Activated B cell treated with CpG ODN at 0.5 μM for 24 hours (primary cell): ENCODE data around the gene TBC1D22B. TPM values are rescaled to one million over a fixed set of nuclear protein-coding genes. Genes with fewer than 3 reads are reported as not detected.

Experiments
- ATAC-seq: fragments of 200-7000 bp; cut with Tn5 transposase; one replicate; pipeline ENCODE4 v1.10.0; 2021; ENCODE audit warnings: low read depth, mild to moderate bottlenecking, moderate library complexity
- CTCF ChIA-PET: fragments of 350-600 bp; sonication (Branson Sonifier 250); formaldehyde crosslinking; loops from one replicate; lab custom pipeline; 2021; ENCODE audit warnings: antibody characterized with exemption; lab: Charles Lee
- POLR2A ChIA-PET: fragments of 350-600 bp; sonication (Branson Sonifier 250); formaldehyde crosslinking; loops from one replicate; lab custom pipeline; 2021; ENCODE audit warnings: antibody characterized with exemption; lab: Charles Lee
- DNase-seq: peaks from one replicate; pipeline ENCODE4 v3.0.0; 2022
- H3K27ac Mint-ChIP-seq: one replicate; pipeline ENCODE4 v1.8.0; 2020; ENCODE audit warnings: mixed read lengths
- H3K27me3 Mint-ChIP-seq: one replicate; pipeline ENCODE4 v1.8.0; 2021; ENCODE audit warnings: mixed read lengths
- H3K36me3 Mint-ChIP-seq: one replicate; pipeline ENCODE4 v1.8.0; 2021; ENCODE audit warnings: low read depth, mixed read lengths
- H3K4me1 Mint-ChIP-seq: one replicate; pipeline ENCODE4 v1.8.0; 2021; ENCODE audit warnings: mixed read lengths
- H3K4me3 Mint-ChIP-seq: one replicate; pipeline ENCODE4 v1.8.0; 2020; ENCODE audit warnings: mild to moderate bottlenecking, mixed read lengths
- H3K9me3 Mint-ChIP-seq: one replicate; pipeline ENCODE4 v1.8.0; 2020; ENCODE audit warnings: mixed read lengths
- intact Hi-C: fragments of 100-400 bp; cut with micrococcal nuclease; formaldehyde crosslinking; loops from one replicate; pipeline ENCODE4 v1.15.1; 2024
- total RNA-seq: library from RNA; stranded (reverse); gene quantifications from 2 replicates; pipeline ENCODE4 v1.2.3, GENCODE V29; 2022
- TF ChIP-seq, protein P1 (sequence below): fragments of 200-600 bp; IDR thresholded peaks from one replicate; pipeline ENCODE4 v1.8.0; 2022; ENCODE audit warnings: antibody characterized with exemption, mild to moderate bottlenecking

The TBC1D22B gene
- total RNA-seq, 1 donor from 2014 or later, result 10.7 TPM

DNA sequence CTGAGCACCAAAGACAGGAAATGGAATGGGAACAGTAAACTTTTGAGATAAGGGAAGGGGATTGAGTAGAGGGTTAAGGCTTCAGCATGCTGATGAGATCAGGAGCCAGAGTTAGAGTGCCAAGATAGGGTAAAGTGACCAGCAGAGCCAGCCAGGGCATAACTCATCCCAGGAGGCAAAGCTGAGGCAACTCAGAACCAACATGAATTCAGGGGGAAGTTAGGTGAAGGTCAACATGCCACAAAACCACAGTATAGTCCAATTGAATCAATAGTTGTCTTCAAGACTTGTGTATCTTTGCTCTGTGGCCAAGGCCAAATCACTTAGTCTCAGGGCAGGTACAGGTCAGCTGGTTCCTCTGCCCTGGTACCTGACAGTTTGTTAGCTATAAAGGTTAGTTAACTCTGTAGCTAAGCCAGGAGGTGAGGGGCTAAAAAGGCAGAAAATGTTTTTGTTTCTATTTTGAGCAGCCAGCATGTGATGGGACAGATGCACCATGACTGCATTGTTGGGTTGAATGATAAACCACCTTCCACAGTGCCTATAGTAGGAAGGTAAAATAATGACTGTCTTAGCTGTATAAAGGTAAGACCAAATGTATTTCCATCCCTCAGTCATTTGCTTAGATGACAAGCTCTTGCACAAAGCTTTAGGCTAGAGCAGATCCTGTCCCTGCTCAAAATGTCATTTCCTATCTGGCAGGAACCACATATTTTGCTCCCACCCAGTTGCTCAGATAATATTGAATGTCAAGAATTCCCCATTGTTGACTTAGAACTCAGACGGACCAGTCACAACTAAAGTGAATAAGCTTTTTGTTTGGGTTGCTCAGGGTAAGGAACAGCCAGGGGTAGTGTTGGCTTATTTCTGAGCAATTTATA lies 112.0 kb downstream of the TBC1D22B start:
- TF ChIP-seq, protein P1, sequence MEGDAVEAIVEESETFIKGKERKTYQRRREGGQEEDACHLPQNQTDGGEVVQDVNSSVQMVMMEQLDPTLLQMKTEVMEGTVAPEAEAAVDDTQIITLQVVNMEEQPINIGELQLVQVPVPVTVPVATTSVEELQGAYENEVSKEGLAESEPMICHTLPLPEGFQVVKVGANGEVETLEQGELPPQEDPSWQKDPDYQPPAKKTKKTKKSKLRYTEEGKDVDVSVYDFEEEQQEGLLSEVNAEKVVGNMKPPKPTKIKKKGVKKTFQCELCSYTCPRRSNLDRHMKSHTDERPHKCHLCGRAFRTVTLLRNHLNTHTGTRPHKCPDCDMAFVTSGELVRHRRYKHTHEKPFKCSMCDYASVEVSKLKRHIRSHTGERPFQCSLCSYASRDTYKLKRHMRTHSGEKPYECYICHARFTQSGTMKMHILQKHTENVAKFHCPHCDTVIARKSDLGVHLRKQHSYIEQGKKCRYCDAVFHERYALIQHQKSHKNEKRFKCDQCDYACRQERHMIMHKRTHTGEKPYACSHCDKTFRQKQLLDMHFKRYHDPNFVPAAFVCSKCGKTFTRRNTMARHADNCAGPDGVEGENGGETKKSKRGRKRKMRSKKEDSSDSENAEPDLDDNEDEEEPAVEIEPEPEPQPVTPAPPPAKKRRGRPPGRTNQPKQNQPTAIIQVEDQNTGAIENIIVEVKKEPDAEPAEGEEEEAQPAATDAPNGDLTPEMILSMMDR, result no peak
- CTCF ChIA-PET, result no interaction called here
- Mint-ChIP-seq H3K36me3 (peaks cover 61% of the 10 kb centered on the region), H3K27ac (no peak overlapping the region), H3K4me3 (no peak overlapping the region), H3K4me1 (peaks cover 19% of the 10 kb centered on the region), H3K27me3 (no peaks in the 10 kb centered on the region), H3K9me3 (no peaks in the 10 kb centered on the region)
- intact Hi-C loops, result no loop called here
- no peak for DNase-seq
- ATAC-seq, result no peak
- POLR2A ChIA-PET, result interaction anchor here (0.5 kb wide), 1 partner anchor 71 kb away, joined by 3 read pairs; no protein-coding TSS in a partner anchor

DNA sequence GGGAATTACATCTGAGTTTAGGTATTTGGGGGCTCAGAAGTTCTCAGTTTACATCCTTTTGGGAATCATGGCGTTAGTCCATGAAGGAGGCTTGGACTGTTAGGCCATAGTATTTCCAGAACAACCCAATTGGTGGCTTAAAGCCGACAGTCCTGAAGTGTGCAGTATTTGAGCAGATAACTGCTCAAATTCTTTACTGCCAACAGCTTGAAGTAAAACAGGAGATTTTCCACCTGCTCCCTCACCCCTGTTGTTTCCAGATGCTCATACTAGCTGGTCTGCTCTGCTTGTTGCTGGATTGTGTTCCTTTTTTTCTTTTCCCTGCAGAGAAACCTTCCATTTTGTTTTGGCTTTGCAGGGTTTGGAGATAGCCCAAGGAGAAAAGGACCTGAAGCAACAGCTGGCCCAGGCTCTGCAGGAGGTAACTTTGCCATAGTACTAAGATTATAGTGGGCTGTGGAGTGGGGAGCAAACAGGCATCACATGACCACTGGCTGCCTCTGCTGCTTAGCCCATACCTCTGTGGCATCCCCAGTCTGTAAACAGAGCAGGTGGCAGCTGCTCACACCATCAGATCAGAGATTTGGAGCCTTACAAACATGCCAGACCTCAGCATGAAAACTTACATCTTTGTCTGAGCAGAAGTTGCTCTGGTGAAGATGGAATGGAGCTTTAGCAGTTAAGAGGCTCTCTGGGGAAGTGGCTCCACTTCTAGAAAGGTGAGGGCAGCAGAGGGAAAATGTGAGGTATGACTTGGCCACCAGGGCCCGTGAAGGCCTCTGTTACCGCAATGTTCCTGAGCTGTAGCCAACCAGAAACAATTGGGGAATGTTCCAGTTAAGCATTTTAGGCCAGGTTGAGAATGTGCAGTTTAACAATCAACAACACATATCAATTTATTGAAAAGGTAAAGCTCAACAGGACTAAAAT lies 113.8 kb downstream of the TBC1D22B start:
- TF ChIP-seq, protein P1, result no peak
- H3K27me3 Mint-ChIP-seq, result no peaks in the 10 kb centered on the region
- CTCF ChIA-PET, result no interaction called here
- no peak overlapping the region for H3K27ac Mint-ChIP-seq
- H3K36me3 Mint-ChIP-seq, result peaks cover 58% of the 10 kb centered on the region
- DNase-seq, result no peak
- H3K9me3 Mint-ChIP-seq, result no peaks in the 10 kb centered on the region
- H3K4me1 Mint-ChIP-seq, result peaks cover 36% of the 10 kb centered on the region
- no peak for ATAC-seq
- intact Hi-C loops, result no loop called here
- POLR2A ChIA-PET, result no interaction called here
- H3K4me3 Mint-ChIP-seq, result no peak overlapping the region

DNA sequence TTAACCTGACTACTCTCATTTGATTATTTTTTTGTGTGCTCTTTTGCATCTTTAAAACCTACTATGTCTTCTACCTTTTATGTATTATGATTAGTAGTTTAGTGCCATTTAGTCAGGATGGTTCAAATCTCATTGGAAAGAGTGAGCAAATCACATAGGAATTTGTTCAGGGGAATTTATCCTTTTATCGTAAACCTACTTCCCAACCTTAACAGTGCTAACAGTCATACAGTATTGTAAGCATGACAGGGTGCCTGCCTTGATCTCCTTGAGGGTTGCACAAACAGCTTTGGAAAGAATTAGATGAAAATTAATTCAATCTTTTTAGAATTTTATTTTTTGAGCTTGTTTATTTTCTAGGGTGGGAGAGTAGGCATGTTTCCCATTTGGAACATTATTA lies 114.5 kb downstream of the TBC1D22B start:
- no peaks in the 10 kb centered on the region for H3K27me3 Mint-ChIP-seq
- intact Hi-C loops, result no loop called here
- DNase-seq (no peak), ATAC-seq (no peak)
- H3K36me3 Mint-ChIP-seq, result peaks cover 61% of the 10 kb centered on the region
- CTCF ChIA-PET, result no interaction called here
- H3K9me3 Mint-ChIP-seq, result no peaks in the 10 kb centered on the region
- TF ChIP-seq, protein P1, result no peak
- no peak overlapping the region for H3K4me3 Mint-ChIP-seq
- no peak overlapping the region for H3K27ac Mint-ChIP-seq
- peaks cover 42% of the 10 kb centered on the region for H3K4me1 Mint-ChIP-seq
- POLR2A ChIA-PET, result no interaction called here

DNA sequence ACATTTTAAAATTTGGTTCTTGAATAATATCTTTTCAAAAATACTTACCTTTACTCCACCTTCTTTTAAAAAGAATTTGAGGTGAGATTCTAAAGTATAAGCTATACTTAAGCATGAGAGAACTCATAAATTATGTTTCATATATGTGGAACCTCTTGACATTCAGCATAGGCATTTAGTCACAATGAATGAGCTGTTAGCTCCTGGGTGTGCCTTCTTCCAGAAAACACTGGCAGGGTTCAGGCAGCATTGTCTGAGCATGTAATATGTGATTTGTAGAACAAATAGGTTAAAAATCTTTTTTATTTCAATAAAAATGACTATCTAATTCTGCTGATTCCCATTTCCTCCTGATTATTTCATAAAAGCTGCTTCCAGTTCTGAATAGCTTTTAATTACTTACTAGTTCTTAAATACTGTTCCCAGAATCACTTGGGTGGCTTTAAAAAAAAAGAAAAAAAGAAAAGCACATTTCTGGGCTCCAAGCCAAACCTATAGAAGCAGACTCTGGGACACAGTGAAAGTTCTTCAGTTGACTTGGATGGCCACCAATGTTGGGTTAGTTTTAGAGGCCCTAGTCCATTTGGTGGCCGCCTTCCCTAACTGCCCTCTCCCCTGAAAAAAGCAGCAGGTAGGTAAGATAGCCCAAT lies 116.4 kb downstream of the TBC1D22B start:
- ChIA-PET CTCF (interaction anchor here (1.1 kb wide), 1 partner anchor 48 kb away, joined by 4 read pairs; no protein-coding TSS in a partner anchor), POLR2A (interaction anchor here (1.6 kb wide), 1 partner anchor 60 kb away, joined by 4 read pairs; the partner anchor contains the start of gene CMTR1)
- H3K4me1 Mint-ChIP-seq, result peaks cover 46% of the 10 kb centered on the region
- H3K27me3 Mint-ChIP-seq, result no peaks in the 10 kb centered on the region
- no peak overlapping the region for H3K4me3 Mint-ChIP-seq
- no peaks in the 10 kb centered on the region for H3K9me3 Mint-ChIP-seq
- ATAC-seq (no peak), DNase-seq (no peak)
- peaks cover 56% of the 10 kb centered on the region for H3K36me3 Mint-ChIP-seq
- TF ChIP-seq, protein P1, result no peak
- intact Hi-C loops, result no loop called here
- no peak overlapping the region for H3K27ac Mint-ChIP-seq
